Psoas muscle (tissue), 8 donors: Measurements from ENCODE around the gene ANKRD66. TPM values are rescaled to one million over a fixed set of nuclear protein-coding genes. Genes with fewer than 3 reads are reported as not detected.
"Not testable (repeated sequence)": the region's sequence is repeated elsewhere in the genome, so short reads cannot be mapped to it uniquely, and the experiment has no call there.

ENCODE experiments used
- ATAC-seq, 4 donors: fragments of 200-7000 bp; cut with Tn5 transposase; one replicate each; pipeline ENCODE4 v1.9.1; 2020; ENCODE audit warnings: moderate library complexity in 3 of 4, mild to moderate bottlenecking in 2 of 4
- DNase-seq, 2 donors: peaks; one replicate each; pipeline ENCODE4 v3.0.0-alpha.2; 2020
- H3K27ac ChIP-seq: fragments of 200-600 bp; one replicate; pipeline ENCODE4 v1.8.0; 2022
- H3K27me3 ChIP-seq, 3 donors: fragments of 200-600 bp in 1 of 3; one replicate each; pipeline versions ENCODE4 v1.6.1 to v1.8.0; 2013 to 2022; ENCODE audit warnings: low read length in 2 of 3, mild to moderate bottlenecking in 2 of 3, moderate library complexity in 1 of 3; ENCODE audit not compliant: insufficient read depth in 3 of 3
- H3K36me3 ChIP-seq, 2 donors: fragments of 200-600 bp in 1 of 2; one replicate each; pipeline versions ENCODE4 v1.6.1 to v1.8.0; 2013 to 2022; ENCODE audit warnings: low read depth in 1 of 2, mild to moderate bottlenecking in 1 of 2, moderate library complexity in 1 of 2; ENCODE audit not compliant: insufficient read depth in 1 of 2
- H3K4me1 ChIP-seq: fragments of 200-600 bp; one replicate; pipeline ENCODE4 v1.8.0; 2022
- H3K4me3 ChIP-seq: fragments of 200-600 bp; one replicate; pipeline ENCODE4 v1.8.0; 2022; ENCODE audit warnings: mild to moderate bottlenecking
- H3K9me3 ChIP-seq: fragments of 200-600 bp; one replicate; pipeline ENCODE4 v1.8.0; 2022
- CTCF ChIP-seq: fragments of 200-600 bp; IDR thresholded peaks from one replicate; pipeline ENCODE4 v1.8.0; 2022; ENCODE audit warnings: antibody characterized with exemption
- WGBS, 3 donors: extraction: QIAGEN DNeasy Blood & Tissue Kit; methylation state at CpG; one replicate each; pipeline versions ENCODE4 v1.1.6 to v1.1.7; 2013; 5-methylcytosine and 5-hydroxymethylcytosine counted together
- intact Hi-C, 2 donors: fragments of 100-400 bp; cut with DNase I; formaldehyde crosslinking; loops; one replicate each; pipeline versions ENCODE4 v1.11.0 to v1.14.2; 2022
- polyA plus RNA-seq, 3 donors: library from polyadenylated mRNA; stranded (reverse); fragments of 200-250 nt; gene quantifications; one replicate each; pipeline ENCODE4 v1.2.3, GENCODE V29; 2013
- total RNA-seq, 4 donors: library from RNA; stranded (reverse); fragmentation: NEBNext Ultra II Directional in 2 of 4; extraction: Animal tissue kit (Norgen Biotek cat#: 25700) in 2 of 4; gene quantifications; one replicate each; pipeline versions ENCODE4 v1.2.1 to v1.2.4, GENCODE V29; 2021 to 2023
- donor health status: healthy with polysubstance abuse.
- donor health status: DM: no; HTN: no; CAD: no; lungs with moderate emphysema.
- donor health status: Bipolar disorder and iron deficiency.
- donor health status: healthy.
- donor health status: DM: yes; HTN: yes; CAD: no.
- donor health status: DM: no; HTN: no; CAD: no.
- donor health status: DM: no; HTN: no; CAD: no.
- donor health status: DM: yes; HTN: yes; CAD: no.

ANKRD66 gene
- total and polyA plus RNA-seq, 7 donors = not detected

- intact Hi-C loops = no loop called here
Measured at GRCh38 chr6:46763466-46763865, 16.7 kb downstream of the ANKRD66 start.

GRCh38 chr6:46764280-46764679 is 17.5 kb downstream of the ANKRD66 start:
- H3K36me3 ChIP-seq, ATAC-seq, H3K9me3 ChIP-seq, intact Hi-C loops, DNase-seq, H3K27ac ChIP-seq, H3K4me3 ChIP-seq, H3K4me1 ChIP-seq, H3K27me3 ChIP-seq: not testable (repeated sequence)
- WGBS, 3 donors = 93 to 97% (median 95%) methylated on average over 10 of the region's 10 CpGs

More at GRCh38 chr6:46763466-46763865, 16.7 kb downstream of the ANKRD66 start:
- Histone ChIP-seq H3K27me3 (no peaks in the 10 kb centered on the region), H3K27ac (no peak overlapping the region), H3K4me3 (no peak overlapping the region), H3K9me3 (no peaks in the 10 kb centered on the region), H3K36me3 (no peaks in the 10 kb centered on the region), H3K4me1 (no peaks in the 10 kb centered on the region)
- 80 to 92% (median 87%) methylated on average over 2 of the region's 2 CpGs for WGBS, 3 donors
- no peak for TF ChIP-seq CTCF
- DNase-seq (no peak), ATAC-seq (no peak)

GRCh38 chr6:46764961-46765360 is 18.2 kb downstream of the ANKRD66 start:
- Histone ChIP-seq H3K4me3 (no peak overlapping the region), H3K27me3 (no peaks in the 10 kb centered on the region), H3K4me1 (no peaks in the 10 kb centered on the region), H3K36me3 (no peaks in the 10 kb centered on the region), H3K9me3 (no peaks in the 10 kb centered on the region), H3K27ac (no peak overlapping the region)
- WGBS, 3 donors = 95 to 96% (median 96%) methylated on average over 5 of the region's 5 CpGs
- ATAC-seq (no peak), DNase-seq (no peak)
- intact Hi-C loops = no loop called here
- TF ChIP-seq CTCF = no peak

GRCh38 chr6:46772016-46772415 is 25.3 kb downstream of the ANKRD66 start:
- DNase-seq = no peak
- WGBS, 3 donors = 84 to 94% (median 93%) methylated on average over 1 of the region's 1 CpG
- Histone ChIP-seq H3K27me3 (no peaks in the 10 kb centered on the region), H3K4me3 (no peak overlapping the region), H3K27ac (no peak overlapping the region), H3K4me1 (peaks cover 13% of the 10 kb centered on the region), H3K36me3 (no peaks in the 10 kb centered on the region), H3K9me3 (no peaks in the 10 kb centered on the region)
- TF ChIP-seq CTCF = no peak
- intact Hi-C loops = no loop called here
- ATAC-seq = no peak

GRCh38 chr6:46772762-46773161 is 26.0 kb downstream of the ANKRD66 start:
- intact Hi-C loops = no loop called here
- Histone ChIP-seq H3K4me3 (no peak overlapping the region), H3K4me1 (peaks cover 13% of the 10 kb centered on the region), H3K27me3 (no peaks in the 10 kb centered on the region), H3K36me3 (no peaks in the 10 kb centered on the region), H3K27ac (no peak overlapping the region), H3K9me3 (no peaks in the 10 kb centered on the region)
- WGBS, 3 donors = 22 to 52% (median 48%) methylated on average over 2 of the region's 2 CpGs
- TF ChIP-seq CTCF = no peak
- ATAC-seq (peak in 2 of 4 donors; percentile 8 to 37), DNase-seq (no peak)
